Natural killer cell (primary cell): ENCODE results near the gene LRRFIP2. TPM values are rescaled to one million over a fixed set of nuclear protein-coding genes. Genes with fewer than 3 reads are reported as not detected.
A peak's percentile ranks its signal among the peaks of the same experiment; 100 is the strongest.

Source experiments
- ATAC-seq, 3 donors: fragments of 150-1000 bp in 2 of 3; fragments of 200-7000 bp in 1 of 3; cut with Tn5 transposase; 1 replicate in 1 of 3; 2 replicates in 2 of 3; pipeline ENCODE4 v1.10.0; 2021; ENCODE audit warnings: mild to moderate bottlenecking in 2 of 3, moderate library complexity in 2 of 3
- DNase-seq, 2 donors: peaks; one replicate each; pipeline versions ENCODE4 v3.0.0 to v3.0.0-alpha.2; 2013 to 2021; ENCODE audit warnings: mixed read lengths in 1 of 2
- H3K27ac ChIP-seq: one replicate; pipeline ENCODE4 v1.5.1; 2013; ENCODE audit warnings: mild to moderate bottlenecking, low read length
- H3K27me3 ChIP-seq: one replicate; pipeline ENCODE4 v1.6.1; 2013; ENCODE audit warnings: low read length; ENCODE audit not compliant: control insufficient read depth, insufficient read depth
- H3K36me3 ChIP-seq: one replicate; pipeline ENCODE4 v1.6.1; 2013; ENCODE audit warnings: low read length; ENCODE audit not compliant: control insufficient read depth, insufficient read depth
- H3K4me1 ChIP-seq: one replicate; pipeline ENCODE4 v1.6.1; 2013; ENCODE audit warnings: low read length; ENCODE audit not compliant: control insufficient read depth, insufficient read depth
- H3K4me3 ChIP-seq: one replicate; pipeline ENCODE4 v1.5.1; 2013; ENCODE audit warnings: low read length
- H3K9me3 ChIP-seq: one replicate; pipeline ENCODE4 v1.6.1; 2013; ENCODE audit warnings: low read length; ENCODE audit not compliant: control insufficient read depth, insufficient read depth
- H3K27ac Mint-ChIP-seq, 2 donors: one replicate each; pipeline ENCODE4 v1.8.0; 2022; ENCODE audit warnings: mild to moderate bottlenecking in 2 of 2, mixed read lengths in 2 of 2, moderate library complexity in 1 of 2
- H3K27me3 Mint-ChIP-seq, 2 donors: one replicate each; pipeline ENCODE4 v1.8.0; 2022; ENCODE audit warnings: low read depth in 2 of 2, mixed read lengths in 2 of 2
- H3K36me3 Mint-ChIP-seq: one replicate; pipeline ENCODE4 v1.8.0; 2022; ENCODE audit warnings: mixed read lengths
- H3K4me1 Mint-ChIP-seq, 2 donors: one replicate each; pipeline ENCODE4 v1.8.0; 2022; ENCODE audit warnings: mixed read lengths in 2 of 2
- H3K4me3 Mint-ChIP-seq: one replicate; pipeline ENCODE4 v1.8.0; 2022; ENCODE audit warnings: mild to moderate bottlenecking, moderate library complexity, mixed read lengths
- H3K9me3 Mint-ChIP-seq, 2 donors: one replicate each; pipeline ENCODE4 v1.8.0; 2022; ENCODE audit warnings: mixed read lengths in 2 of 2
- CTCF ChIP-seq: fragments of 200-600 bp; IDR thresholded peaks from one replicate; pipeline ENCODE4 v1.8.0; 2022; ENCODE audit warnings: antibody characterized with exemption
- WGBS: methylation state at CpG from one replicate; pipeline ENCODE4 v1.1.7; 2013; ENCODE audit warnings: missing lambda C conversion rate; ENCODE audit not compliant: insufficient coverage; 5-methylcytosine and 5-hydroxymethylcytosine counted together
- intact Hi-C: fragments of 100-400 bp; cut with micrococcal nuclease; formaldehyde crosslinking; loops from one replicate; pipeline ENCODE4 v1.14.2; 2022
- total RNA-seq, 4 donors: library from RNA; stranded (reverse); fragments of 120-200 nt in 1 of 4; gene quantifications; one replicate each; pipeline versions ENCODE4 v1.2.3 to v1.2.4, GENCODE V29; 2013 to 2022

LRRFIP2 gene
- total RNA-seq, 3 donors from 2014 or later (not counting 1 experiment from before 2014, with no cell fraction given): 49.0 to 86.1 (median 66.0) TPM

- H3K9me3 Mint-ChIP-seq: no peaks in the 10 kb centered on the region
- ATAC-seq: no peak
- 86% methylated on average over 3 of the region's 3 CpGs for WGBS
- Histone ChIP-seq H3K4me1 (no peaks in the 10 kb centered on the region), H3K4me3 (no peak overlapping the region), H3K9me3 (no peaks in the 10 kb centered on the region), H3K27me3 (no peaks in the 10 kb centered on the region), H3K36me3 (peaks cover 70% of the 10 kb centered on the region), H3K27ac (no peak overlapping the region)
- no peaks in the 10 kb centered on the region for H3K4me1 Mint-ChIP-seq
- DNase-seq: no peak
- peaks cover 3% of the 10 kb centered on the region for H3K36me3 Mint-ChIP-seq
- peak overlapping the region; percentile 18 to 27 for H3K27ac Mint-ChIP-seq
- intact Hi-C loops: no loop called here
- H3K27me3 Mint-ChIP-seq: no peaks in the 10 kb centered on the region
- TF ChIP-seq CTCF: no peak
- H3K4me3 Mint-ChIP-seq: no peak overlapping the region
Observed at GRCh38 chr3:37054370-37054769, 120.0 kb downstream of the LRRFIP2 start.

GRCh38 chr3:37053753-37054152 lies 120.6 kb downstream of the LRRFIP2 start:
- H3K4me3 Mint-ChIP-seq: no peak overlapping the region
- no peak for ATAC-seq
- H3K27ac Mint-ChIP-seq: peak overlapping the region; percentile 17 to 27
- WGBS: 96% methylated on average over 2 of the region's 2 CpGs
- no peaks in the 10 kb centered on the region for H3K4me1 Mint-ChIP-seq
- Histone ChIP-seq H3K36me3 (peaks cover 75% of the 10 kb centered on the region), H3K4me1 (no peaks in the 10 kb centered on the region), H3K9me3 (no peaks in the 10 kb centered on the region), H3K4me3 (no peak overlapping the region), H3K27me3 (no peaks in the 10 kb centered on the region), H3K27ac (no peak overlapping the region)
- no peak for TF ChIP-seq CTCF
- no peak for DNase-seq
- no peaks in the 10 kb centered on the region for H3K27me3 Mint-ChIP-seq
- intact Hi-C loops: no loop called here
- no peaks in the 10 kb centered on the region for H3K9me3 Mint-ChIP-seq
- H3K36me3 Mint-ChIP-seq: peaks cover 7% of the 10 kb centered on the region

- no peak overlapping the region for H3K4me3 ChIP-seq
- no peaks in the 10 kb centered on the region for H3K9me3 Mint-ChIP-seq
- H3K4me1 Mint-ChIP-seq: no peaks in the 10 kb centered on the region
- no peaks in the 10 kb centered on the region for H3K27me3 ChIP-seq
- H3K27me3 Mint-ChIP-seq: no peaks in the 10 kb centered on the region
- no peak for TF ChIP-seq CTCF
- WGBS: 79% methylated on average over 5 of the region's 6 CpGs
- intact Hi-C loops: no loop called here
- ATAC-seq (no peak), DNase-seq (no peak)
- no peaks in the 10 kb centered on the region for H3K9me3 ChIP-seq
- H3K27ac Mint-ChIP-seq: peak overlapping the region in 1 of 2 donors; percentile 17
- H3K4me3 Mint-ChIP-seq: no peak overlapping the region
- peaks cover 7% of the 10 kb centered on the region for H3K36me3 Mint-ChIP-seq
- peaks cover 77% of the 10 kb centered on the region for H3K36me3 ChIP-seq
- H3K4me1 ChIP-seq: no peaks in the 10 kb centered on the region
- no peak overlapping the region for H3K27ac ChIP-seq
Observed at GRCh38 chr3:37053337-37053736, 121.0 kb downstream of the LRRFIP2 start.

- ATAC-seq (no peak), DNase-seq (no peak)
- intact Hi-C loops: no loop called here
- Histone ChIP-seq H3K27ac (no peak overlapping the region), H3K9me3 (no peaks in the 10 kb centered on the region), H3K27me3 (no peaks in the 10 kb centered on the region), H3K4me1 (no peaks in the 10 kb centered on the region), H3K36me3 (peaks cover 77% of the 10 kb centered on the region), H3K4me3 (no peak overlapping the region)
- no peaks in the 10 kb centered on the region for H3K4me1 Mint-ChIP-seq
- no peak overlapping the region for H3K4me3 Mint-ChIP-seq
- no peaks in the 10 kb centered on the region for H3K9me3 Mint-ChIP-seq
- H3K36me3 Mint-ChIP-seq: peaks cover 7% of the 10 kb centered on the region
- TF ChIP-seq CTCF: no peak
- no peaks in the 10 kb centered on the region for H3K27me3 Mint-ChIP-seq
- H3K27ac Mint-ChIP-seq: peak overlapping the region; percentile 17 to 43
Observed at GRCh38 chr3:37052860-37053259, 121.5 kb downstream of the LRRFIP2 start.
